Measurements from ENCODE around the gene KLHL25.

DNA sequence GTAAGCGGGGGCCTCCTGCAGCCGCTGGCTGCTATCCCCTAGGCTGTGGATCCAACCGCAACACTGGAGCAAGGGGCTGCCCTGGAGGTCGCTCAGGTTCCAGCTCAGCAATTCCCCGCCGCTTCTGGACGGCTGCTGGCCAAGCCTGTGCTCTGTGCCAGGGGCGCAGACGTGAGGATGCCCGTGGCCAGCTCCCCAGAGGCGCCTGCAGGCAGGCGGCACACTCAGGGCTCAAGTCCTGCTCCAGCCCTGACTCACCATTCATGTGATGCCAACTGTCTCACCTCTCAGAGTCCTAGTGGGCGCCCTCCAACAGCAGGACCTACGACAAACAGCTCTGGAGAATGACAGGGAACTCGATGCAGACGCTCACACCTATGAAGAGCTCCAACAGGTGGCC lies 31.6 kb downstream of the KLHL25 start:
- TF ChIP-seq REST (IDR thresholded peaks at IDR 0.05) (no peak), FOXA1 (IDR thresholded peaks at IDR 0.05) (no peak), YY1 (IDR thresholded peaks at IDR 0.05) (no peak), ZBTB33 (IDR thresholded peaks at IDR 0.05) (no peak), TAF1 (conservative IDR thresholded peaks at IDR 0.05) (no peak), EGR1 (IDR thresholded peaks at IDR 0.05; ENCODE audit: low read depth in 2 of 2) (no peak), RAD21 (IDR thresholded peaks at IDR 0.05) (no peak), GABPA (IDR thresholded peaks at IDR 0.05 in 1 of 2, conservative IDR thresholded peaks at IDR 0.05 in 1 of 2) (no peak), JUND (IDR thresholded peaks at IDR 0.05) (no peak), HNF4A (conservative IDR thresholded peaks at IDR 0.05) (no peak), SP1 (IDR thresholded peaks at IDR 0.05) (no peak), HNF4G (IDR thresholded peaks at IDR 0.05) (no peak)
- TF ChIP-seq, protein P1, sequence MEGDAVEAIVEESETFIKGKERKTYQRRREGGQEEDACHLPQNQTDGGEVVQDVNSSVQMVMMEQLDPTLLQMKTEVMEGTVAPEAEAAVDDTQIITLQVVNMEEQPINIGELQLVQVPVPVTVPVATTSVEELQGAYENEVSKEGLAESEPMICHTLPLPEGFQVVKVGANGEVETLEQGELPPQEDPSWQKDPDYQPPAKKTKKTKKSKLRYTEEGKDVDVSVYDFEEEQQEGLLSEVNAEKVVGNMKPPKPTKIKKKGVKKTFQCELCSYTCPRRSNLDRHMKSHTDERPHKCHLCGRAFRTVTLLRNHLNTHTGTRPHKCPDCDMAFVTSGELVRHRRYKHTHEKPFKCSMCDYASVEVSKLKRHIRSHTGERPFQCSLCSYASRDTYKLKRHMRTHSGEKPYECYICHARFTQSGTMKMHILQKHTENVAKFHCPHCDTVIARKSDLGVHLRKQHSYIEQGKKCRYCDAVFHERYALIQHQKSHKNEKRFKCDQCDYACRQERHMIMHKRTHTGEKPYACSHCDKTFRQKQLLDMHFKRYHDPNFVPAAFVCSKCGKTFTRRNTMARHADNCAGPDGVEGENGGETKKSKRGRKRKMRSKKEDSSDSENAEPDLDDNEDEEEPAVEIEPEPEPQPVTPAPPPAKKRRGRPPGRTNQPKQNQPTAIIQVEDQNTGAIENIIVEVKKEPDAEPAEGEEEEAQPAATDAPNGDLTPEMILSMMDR (IDR thresholded peaks at IDR 0.05; ENCODE audit: low read depth, low read length, missing input control): no peak
- TF ChIP-seq, protein P2, sequence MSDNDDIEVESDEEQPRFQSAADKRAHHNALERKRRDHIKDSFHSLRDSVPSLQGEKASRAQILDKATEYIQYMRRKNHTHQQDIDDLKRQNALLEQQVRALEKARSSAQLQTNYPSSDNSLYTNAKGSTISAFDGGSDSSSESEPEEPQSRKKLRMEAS (IDR thresholded peaks at IDR 0.05): no peak
